ENCODE data around the gene SNAPIN. TPM values are rescaled to one million over a fixed set of nuclear protein-coding genes. Genes with fewer than 3 reads are reported as not detected.
"Not testable (repeated sequence)": the region's sequence is repeated elsewhere in the genome, so short reads cannot be mapped to it uniquely, and the experiment has no call there.

Gene SNAPIN
- total RNA-seq, 1 experiment from 2014 or later, result 64.0 TPM

GRCh38 chr1:153626904-153627714, 31.4 kb upstream of the SNAPIN start, which contains the start of gene S100A13:
TSS of gene S100A13 (minus strand) at chr1:153627505. CDS start at chr1:153626472, 1,033 bp downstream.
- peak; percentile 95 for DNase-seq (ENCODE audit: low read depth)

- DNase-seq (ENCODE audit: low read depth), result no peak
Observed at GRCh38 chr1:153627715-153628626, 30.5 kb upstream of the SNAPIN start, which contains the start of gene S100A1. TSS of gene S100A1 (plus strand) at chr1:153628434. CDS start at chr1:153630522, 2,088 bp downstream.

- DNase-seq (ENCODE audit: low read depth), result no peak
Observed at GRCh38 chr1:153628638-153629342, 29.7 kb upstream of the SNAPIN start.

GRCh38 chr1:153629343-153629665, 29.2 kb upstream of the SNAPIN start:
- DNase-seq (ENCODE audit: low read depth), result no peak

- no peak for DNase-seq (ENCODE audit: low read depth)
Observed at GRCh38 chr1:153629971-153630370, 28.5 kb upstream of the SNAPIN start.

- DNase-seq (ENCODE audit: low read depth), result no peak
Observed at GRCh38 chr1:153630384-153630783, 28.1 kb upstream of the SNAPIN start.

- DNase-seq (ENCODE audit: low read depth), result no peak
Observed at GRCh38 chr1:153631047-153632022, 27.2 kb upstream of the SNAPIN start.

GRCh38 chr1:153633161-153633753, 25.2 kb upstream of the SNAPIN start:
- no peak for DNase-seq (ENCODE audit: low read depth)

- DNase-seq (ENCODE audit: low read depth), result peak; percentile 97
Observed at GRCh38 chr1:153633754-153634665, 24.5 kb upstream of the SNAPIN start, which contains the start of gene CHTOP. TSS of gene CHTOP (plus strand) at chr1:153634066. CDS start at chr1:153636589, 2,523 bp downstream.

GRCh38 chr1:153635872-153636271, 22.6 kb upstream of the SNAPIN start:
- DNase-seq (ENCODE audit: low read depth), result no peak

- DNase-seq (ENCODE audit: low read depth), result no peak
Observed at GRCh38 chr1:153636312-153636711, 22.2 kb upstream of the SNAPIN start.

- DNase-seq (ENCODE audit: low read depth), result no peak
Observed at GRCh38 chr1:153638261-153638660, 20.2 kb upstream of the SNAPIN start.

GRCh38 chr1:153639280-153639679, 19.2 kb upstream of the SNAPIN start:
- no peak for DNase-seq (ENCODE audit: low read depth)

GRCh38 chr1:153640213-153640612, 18.3 kb upstream of the SNAPIN start:
- not testable (repeated sequence) for DNase-seq (ENCODE audit: low read depth)

GRCh38 chr1:153640861-153641260, 17.6 kb upstream of the SNAPIN start:
- DNase-seq (ENCODE audit: low read depth), result no peak

GRCh38 chr1:153642161-153642560, 16.3 kb upstream of the SNAPIN start:
- no peak for DNase-seq (ENCODE audit: low read depth)

GRCh38 chr1:153643100-153643499, 15.4 kb upstream of the SNAPIN start:
- no peak for DNase-seq (ENCODE audit: low read depth)

- no peak for DNase-seq (ENCODE audit: low read depth)
Observed at GRCh38 chr1:153643816-153644215, 14.7 kb upstream of the SNAPIN start.

Data from HT1080 (cell line).